ENCODE measurements around the gene BUD13. TPM values are rescaled to one million over a fixed set of nuclear protein-coding genes. Genes with fewer than 3 reads are reported as not detected.

The BUD13 gene
- polyA plus RNA-seq, 3 donors from 2014 or later = 5.7 to 16.0 (median 7.0) TPM

- Mint-ChIP-seq H3K36me3 (no peaks in the 10 kb centered on the region), H3K4me3 (no peak overlapping the region), H3K9me3 (no peaks in the 10 kb centered on the region), H3K27ac (no peak overlapping the region), H3K27me3 (ENCODE audit: low read depth in 3 of 3) (peaks cover 1 to 9% (median 2%) of the 10 kb centered on the region in 3 donors), H3K4me1 (no peaks in the 10 kb centered on the region)
- DNase-seq = no peak
Observed at GRCh38 chr11:116710762-116711161, 62.0 kb downstream of the BUD13 start.

- Mint-ChIP-seq H3K27ac (no peak overlapping the region), H3K36me3 (no peaks in the 10 kb centered on the region), H3K4me3 (no peak overlapping the region), H3K4me1 (no peaks in the 10 kb centered on the region), H3K27me3 (ENCODE audit: low read depth in 3 of 3) (peaks cover 1 to 9% (median 2%) of the 10 kb centered on the region in 3 donors), H3K9me3 (no peaks in the 10 kb centered on the region)
- DNase-seq = no peak
Observed at GRCh38 chr11:116710001-116710674, 62.6 kb downstream of the BUD13 start.

GRCh38 chr11:116707746-116708145, 65.0 kb downstream of the BUD13 start:
- H3K27ac Mint-ChIP-seq = no peak overlapping the region
- peaks cover 1 to 9% (median 2%) of the 10 kb centered on the region in 3 donors for H3K27me3 Mint-ChIP-seq (ENCODE audit: low read depth in 3 of 3)
- no peaks in the 10 kb centered on the region for H3K36me3 Mint-ChIP-seq
- no peaks in the 10 kb centered on the region for H3K4me1 Mint-ChIP-seq
- no peak overlapping the region for H3K4me3 Mint-ChIP-seq
- no peaks in the 10 kb centered on the region for H3K9me3 Mint-ChIP-seq
- no peak for DNase-seq

DNA sequence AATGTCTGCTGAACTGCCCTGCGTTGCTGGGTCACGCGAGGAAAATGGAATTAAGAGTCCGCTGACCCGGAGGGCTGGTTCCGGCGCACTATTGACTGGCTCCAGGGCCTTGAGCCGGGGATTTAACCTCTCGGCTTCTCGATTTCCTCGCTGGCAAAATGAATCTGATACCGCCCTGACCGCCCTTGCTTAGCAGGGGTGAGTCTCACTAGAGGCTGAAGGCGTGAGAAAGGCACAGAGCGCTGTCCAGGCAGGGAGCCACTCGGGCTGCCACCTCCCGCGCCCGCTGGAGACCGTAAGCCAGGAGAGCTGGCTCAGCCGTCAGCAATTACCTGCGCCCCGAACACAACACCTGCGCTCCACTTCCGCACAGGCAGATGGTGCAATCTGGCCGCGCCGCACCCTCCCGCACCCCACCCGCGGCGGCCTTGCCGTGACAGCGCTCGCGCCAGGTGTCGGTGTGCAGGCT, 65.6 kb downstream of the BUD13 start:
- H3K9me3 Mint-ChIP-seq = no peaks in the 10 kb centered on the region
- no peak for DNase-seq
- no peaks in the 10 kb centered on the region for H3K36me3 Mint-ChIP-seq
- H3K27me3 Mint-ChIP-seq (ENCODE audit: low read depth in 3 of 3) = peaks cover 1 to 9% (median 2%) of the 10 kb centered on the region in 3 donors
- H3K4me1 Mint-ChIP-seq = no peaks in the 10 kb centered on the region
- no peak overlapping the region for H3K4me3 Mint-ChIP-seq
- H3K27ac Mint-ChIP-seq = no peak overlapping the region

GRCh38 chr11:116703421-116703820, 69.4 kb downstream of the BUD13 start:
- no peaks in the 10 kb centered on the region for H3K9me3 Mint-ChIP-seq
- no peak overlapping the region for H3K4me3 Mint-ChIP-seq
- H3K4me1 Mint-ChIP-seq = no peaks in the 10 kb centered on the region
- no peak for DNase-seq
- H3K27ac Mint-ChIP-seq = no peak overlapping the region
- H3K36me3 Mint-ChIP-seq = no peaks in the 10 kb centered on the region
- H3K27me3 Mint-ChIP-seq (ENCODE audit: low read depth in 3 of 3) = peaks cover 0 to 6% (median 1%) of the 10 kb centered on the region in 3 donors

DNA sequence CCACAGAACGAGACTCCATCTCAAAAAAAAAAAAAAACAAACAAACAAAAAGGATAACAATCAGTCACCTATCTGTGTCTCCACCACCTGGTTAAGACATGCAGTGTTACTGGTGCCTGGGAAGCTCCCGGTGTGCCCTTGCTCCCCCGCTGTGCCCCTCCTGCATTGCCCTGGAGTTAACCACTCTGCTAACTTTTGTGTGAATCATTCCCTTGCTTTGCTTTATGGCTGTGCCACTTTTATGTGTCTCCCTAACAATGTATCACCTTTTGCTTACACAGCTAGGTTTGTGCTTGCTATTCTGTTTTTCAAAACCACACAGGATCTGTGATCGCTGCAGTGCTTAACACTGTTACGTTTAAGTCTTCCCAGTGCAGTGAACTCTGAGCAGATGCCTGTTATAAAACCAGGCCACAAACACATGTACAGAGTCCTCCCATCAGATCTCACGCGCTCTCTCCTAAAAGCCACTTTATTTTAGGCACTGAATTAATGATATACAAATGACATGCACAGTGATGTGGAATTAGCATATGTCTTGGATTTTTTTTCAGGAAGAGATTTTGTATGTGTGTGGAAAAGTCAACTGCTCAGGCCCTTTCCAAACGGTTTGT, 69.9 kb downstream of the BUD13 start:
- H3K4me1 Mint-ChIP-seq = no peaks in the 10 kb centered on the region
- DNase-seq = no peak
- H3K36me3 Mint-ChIP-seq = no peaks in the 10 kb centered on the region
- H3K9me3 Mint-ChIP-seq = no peaks in the 10 kb centered on the region
- H3K27ac Mint-ChIP-seq = no peak overlapping the region
- peaks cover 0 to 6% (median 1%) of the 10 kb centered on the region in 3 donors for H3K27me3 Mint-ChIP-seq (ENCODE audit: low read depth in 3 of 3)
- no peak overlapping the region for H3K4me3 Mint-ChIP-seq

DNA sequence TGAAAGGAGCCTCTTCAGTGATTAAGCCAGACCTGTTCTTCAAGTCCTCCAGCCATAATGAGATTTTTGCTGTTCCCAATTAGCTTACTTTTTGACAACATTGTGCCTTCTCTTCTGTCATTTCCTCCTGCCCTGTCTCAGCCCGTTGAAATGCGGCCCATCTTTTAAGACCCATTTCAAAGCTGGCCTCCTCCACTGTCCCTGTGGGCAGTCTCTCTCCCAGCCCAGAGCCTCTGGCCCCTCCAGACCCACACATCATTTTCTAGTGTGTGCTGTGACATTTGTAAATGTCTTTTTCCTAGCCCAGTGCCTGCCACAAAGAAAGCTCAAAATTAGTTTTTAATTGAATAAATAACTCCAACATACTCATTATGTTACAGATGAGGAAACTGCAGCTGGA, 70.9 kb downstream of the BUD13 start:
- no peak overlapping the region for H3K4me3 Mint-ChIP-seq
- DNase-seq = no peak
- no peaks in the 10 kb centered on the region for H3K36me3 Mint-ChIP-seq
- H3K27ac Mint-ChIP-seq = no peak overlapping the region
- no peaks in the 10 kb centered on the region for H3K9me3 Mint-ChIP-seq
- H3K4me1 Mint-ChIP-seq = no peaks in the 10 kb centered on the region
- peaks cover 0 to 4% (median 1%) of the 10 kb centered on the region in 3 donors for H3K27me3 Mint-ChIP-seq (ENCODE audit: low read depth in 3 of 3)

GRCh38 chr11:116701297-116701801, 71.4 kb downstream of the BUD13 start:
- no peaks in the 10 kb centered on the region for H3K36me3 Mint-ChIP-seq
- H3K27ac Mint-ChIP-seq = no peak overlapping the region
- DNase-seq = no peak
- no peaks in the 10 kb centered on the region for H3K4me1 Mint-ChIP-seq
- H3K9me3 Mint-ChIP-seq = no peaks in the 10 kb centered on the region
- H3K27me3 Mint-ChIP-seq (ENCODE audit: low read depth in 3 of 3) = peaks cover 1 to 4% (median 2%) of the 10 kb centered on the region in 3 donors
- no peak overlapping the region for H3K4me3 Mint-ChIP-seq

GRCh38 chr11:116700586-116701220, 72.1 kb downstream of the BUD13 start:
- no peaks in the 10 kb centered on the region for H3K4me1 Mint-ChIP-seq
- H3K27ac Mint-ChIP-seq = no peak overlapping the region
- H3K27me3 Mint-ChIP-seq (ENCODE audit: low read depth in 3 of 3) = peaks cover 1 to 4% (median 3%) of the 10 kb centered on the region in 3 donors
- H3K9me3 Mint-ChIP-seq = no peaks in the 10 kb centered on the region
- H3K36me3 Mint-ChIP-seq = no peaks in the 10 kb centered on the region
- no peak overlapping the region for H3K4me3 Mint-ChIP-seq
- DNase-seq = no peak

Other genes with a start within 250 kb of the BUD13 start
- 10 to 100 TPM; 27.8 to 34.3 (median 31.5) TPM for gene ZPR1, start 15.0 kb upstream of the BUD13 start, polyA plus RNA-seq
- not detected for gene APOA5, start 18.9 kb upstream of the BUD13 start, polyA plus RNA-seq
- gene APOA4, start 50.3 kb upstream of the BUD13 start, polyA plus RNA-seq = not detected
- not detected for gene APOC3, start 56.9 kb upstream of the BUD13 start, polyA plus RNA-seq
- under 1 TPM in 2 of 3 donors, not detected in 1; 0.42 to 0.53 TPM for gene APOA1, start 64.6 kb upstream of the BUD13 start, polyA plus RNA-seq